ENCODE data around the gene INPP5D. TPM values are rescaled to one million over a fixed set of nuclear protein-coding genes. Genes with fewer than 3 reads are reported as not detected.

INPP5D gene
- total RNA-seq, 1 donor from 2014 or later: 33.4 TPM

DNA sequence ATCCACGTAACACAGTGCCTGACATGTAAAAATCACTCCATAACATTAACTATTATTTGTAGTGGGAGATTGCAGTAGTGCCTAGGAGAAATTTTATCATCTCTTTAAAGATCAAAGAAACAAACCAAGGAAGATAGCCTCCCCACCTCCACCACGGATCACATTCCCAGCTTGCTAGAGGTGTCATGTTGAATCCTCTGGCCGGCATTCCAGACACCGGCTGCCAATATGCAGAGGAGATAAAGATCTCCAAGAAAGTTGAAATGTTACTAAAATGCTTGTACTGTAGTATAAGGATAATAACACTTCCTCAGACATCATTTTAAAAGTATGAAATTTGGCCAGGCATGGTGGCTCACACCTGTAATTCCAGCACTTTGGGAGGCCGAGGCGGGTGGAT is 185.3 kb downstream of the INPP5D start:
- Histone ChIP-seq H3K9me3 (no peaks in the 10 kb centered on the region), H3K36me3 (no peaks in the 10 kb centered on the region), H3K4me1 (no peaks in the 10 kb centered on the region), H3K27ac (no peak overlapping the region), H3K27me3 (no peaks in the 10 kb centered on the region), H3K4me3 (no peak overlapping the region)
- intact Hi-C loops (cut with DNase I): no loop called here
- DNase-seq (ENCODE audit: extremely low spot score in 2 of 2): no peak
- TF ChIP-seq, protein P1, sequence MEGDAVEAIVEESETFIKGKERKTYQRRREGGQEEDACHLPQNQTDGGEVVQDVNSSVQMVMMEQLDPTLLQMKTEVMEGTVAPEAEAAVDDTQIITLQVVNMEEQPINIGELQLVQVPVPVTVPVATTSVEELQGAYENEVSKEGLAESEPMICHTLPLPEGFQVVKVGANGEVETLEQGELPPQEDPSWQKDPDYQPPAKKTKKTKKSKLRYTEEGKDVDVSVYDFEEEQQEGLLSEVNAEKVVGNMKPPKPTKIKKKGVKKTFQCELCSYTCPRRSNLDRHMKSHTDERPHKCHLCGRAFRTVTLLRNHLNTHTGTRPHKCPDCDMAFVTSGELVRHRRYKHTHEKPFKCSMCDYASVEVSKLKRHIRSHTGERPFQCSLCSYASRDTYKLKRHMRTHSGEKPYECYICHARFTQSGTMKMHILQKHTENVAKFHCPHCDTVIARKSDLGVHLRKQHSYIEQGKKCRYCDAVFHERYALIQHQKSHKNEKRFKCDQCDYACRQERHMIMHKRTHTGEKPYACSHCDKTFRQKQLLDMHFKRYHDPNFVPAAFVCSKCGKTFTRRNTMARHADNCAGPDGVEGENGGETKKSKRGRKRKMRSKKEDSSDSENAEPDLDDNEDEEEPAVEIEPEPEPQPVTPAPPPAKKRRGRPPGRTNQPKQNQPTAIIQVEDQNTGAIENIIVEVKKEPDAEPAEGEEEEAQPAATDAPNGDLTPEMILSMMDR (IDR thresholded peaks at IDR 0.05): no peak
- TF ChIP-seq POLR2AphosphoS5 (IDR thresholded peaks at IDR 0.05; ENCODE audit: insufficient read depth in 1 of 2, low read depth in 1 of 2) (no peak), POLR2A (IDR thresholded peaks at IDR 0.05) (no peak)

DNA sequence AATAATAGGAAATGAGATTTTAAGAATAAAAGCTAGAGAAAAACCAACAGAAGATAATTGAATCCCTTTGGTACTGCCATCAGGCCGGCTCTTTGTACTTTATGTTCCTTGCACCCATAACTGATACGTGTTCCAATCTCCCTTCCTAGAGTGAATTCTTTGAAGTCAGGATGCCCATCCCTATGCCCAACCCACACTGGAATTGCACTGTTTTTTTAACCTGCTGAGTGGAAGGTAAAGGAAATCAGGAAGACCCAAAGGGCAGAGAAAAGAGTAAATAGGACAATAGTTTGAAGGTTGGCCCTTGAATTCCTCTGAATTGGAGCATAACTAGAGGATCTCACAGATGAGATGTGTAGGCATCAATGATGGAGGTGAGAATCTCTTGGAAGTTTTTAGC is 187.0 kb downstream of the INPP5D start:
- Histone ChIP-seq H3K9me3 (no peaks in the 10 kb centered on the region), H3K4me1 (peaks cover under 1% of the 10 kb centered on the region), H3K27me3 (no peaks in the 10 kb centered on the region), H3K4me3 (no peak overlapping the region), H3K27ac (no peak overlapping the region), H3K36me3 (no peaks in the 10 kb centered on the region)
- TF ChIP-seq, protein P1 (IDR thresholded peaks at IDR 0.05): no peak
- TF ChIP-seq POLR2A (IDR thresholded peaks at IDR 0.05) (no peak), POLR2AphosphoS5 (IDR thresholded peaks at IDR 0.05; ENCODE audit: insufficient read depth in 1 of 2, low read depth in 1 of 2) (no peak)
- intact Hi-C loops (cut with DNase I): no loop called here
- no peak for DNase-seq (ENCODE audit: extremely low spot score in 2 of 2)

DNA sequence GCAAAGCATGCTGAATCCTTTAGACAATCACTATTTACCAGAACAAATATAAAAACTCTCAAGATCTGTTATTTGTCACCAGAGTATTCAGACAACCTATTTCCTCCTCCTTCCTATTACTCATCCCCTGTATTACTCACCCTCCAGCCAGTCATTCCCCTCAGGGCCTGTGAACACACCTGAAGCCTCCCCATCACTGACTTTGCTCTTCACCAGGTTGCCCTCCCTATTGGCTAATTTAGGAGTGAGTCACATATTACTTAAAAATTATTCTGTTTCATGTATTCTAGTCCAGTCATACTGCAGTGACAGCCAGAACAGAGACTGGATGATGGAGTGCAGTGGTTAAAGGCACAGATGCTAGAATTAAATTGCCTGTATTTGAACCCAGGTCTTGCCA is 187.6 kb downstream of the INPP5D start:
- Histone ChIP-seq H3K27ac (no peak overlapping the region), H3K27me3 (no peaks in the 10 kb centered on the region), H3K9me3 (no peaks in the 10 kb centered on the region), H3K4me3 (no peak overlapping the region), H3K4me1 (peaks cover 7% of the 10 kb centered on the region), H3K36me3 (no peaks in the 10 kb centered on the region)
- no peak for DNase-seq (ENCODE audit: extremely low spot score in 2 of 2)
- intact Hi-C loops (cut with DNase I): no loop called here
- TF ChIP-seq, protein P1 (IDR thresholded peaks at IDR 0.05): no peak
- no peak for TF ChIP-seq POLR2A (IDR thresholded peaks at IDR 0.05)
- TF ChIP-seq POLR2AphosphoS5 (IDR thresholded peaks at IDR 0.05; ENCODE audit: insufficient read depth in 1 of 2, low read depth in 1 of 2): peak in 1 of 2 donors; percentile 73

DNA sequence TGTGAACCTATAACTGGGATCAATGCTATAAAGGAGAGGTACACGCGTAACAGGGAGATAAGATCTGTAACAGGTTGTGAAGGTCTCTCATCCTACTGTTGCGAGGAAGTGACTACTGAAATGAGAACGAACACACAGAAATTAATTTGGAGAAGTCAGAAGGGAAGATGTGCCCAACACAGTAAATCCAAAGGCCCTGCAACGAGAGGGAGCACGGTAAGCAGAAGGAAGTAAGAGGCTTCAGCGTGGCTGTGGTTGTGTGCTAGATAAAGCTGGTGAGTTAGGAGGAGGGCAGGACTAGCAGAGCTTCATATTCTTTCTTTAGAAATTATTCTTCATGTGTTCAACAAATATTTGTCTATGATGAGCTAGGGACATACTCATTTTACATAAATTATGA is 188.9 kb downstream of the INPP5D start:
- Histone ChIP-seq H3K36me3 (no peaks in the 10 kb centered on the region), H3K27ac (no peak overlapping the region), H3K9me3 (no peaks in the 10 kb centered on the region), H3K27me3 (no peaks in the 10 kb centered on the region), H3K4me3 (no peak overlapping the region), H3K4me1 (peaks cover 18% of the 10 kb centered on the region)
- DNase-seq (ENCODE audit: extremely low spot score in 2 of 2): no peak
- TF ChIP-seq POLR2A (IDR thresholded peaks at IDR 0.05) (no peak), POLR2AphosphoS5 (IDR thresholded peaks at IDR 0.05; ENCODE audit: insufficient read depth in 1 of 2, low read depth in 1 of 2) (no peak)
- TF ChIP-seq, protein P1 (IDR thresholded peaks at IDR 0.05): no peak
- intact Hi-C loops (cut with DNase I): no loop called here

DNA sequence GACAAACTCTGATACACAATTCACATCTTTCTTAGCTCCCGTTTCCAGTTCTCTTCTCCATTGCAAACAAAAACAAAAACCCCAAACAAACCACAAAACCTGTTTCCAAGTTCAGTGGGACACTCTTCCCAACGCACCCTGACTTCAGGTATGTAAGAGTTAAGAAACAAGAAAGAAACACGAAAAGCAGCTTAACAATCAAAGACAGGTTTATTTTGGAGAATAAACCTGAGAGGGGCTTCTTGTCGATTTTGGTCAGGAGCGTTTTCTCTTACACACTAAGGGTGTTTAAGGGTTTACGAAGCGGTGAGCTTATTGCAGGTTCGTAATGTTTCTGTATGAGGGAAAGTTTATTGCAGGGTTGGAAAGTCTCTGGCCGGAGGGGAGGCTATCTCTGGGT is 190.4 kb downstream of the INPP5D start:
- H3K9me3 ChIP-seq: no peaks in the 10 kb centered on the region
- H3K4me1 ChIP-seq: peaks cover 33% of the 10 kb centered on the region
- TF ChIP-seq POLR2A (IDR thresholded peaks at IDR 0.05) (no peak), POLR2AphosphoS5 (IDR thresholded peaks at IDR 0.05; ENCODE audit: insufficient read depth in 1 of 2, low read depth in 1 of 2) (no peak)
- TF ChIP-seq, protein P1 (IDR thresholded peaks at IDR 0.05): no peak
- H3K36me3 ChIP-seq: no peaks in the 10 kb centered on the region
- H3K27me3 ChIP-seq: no peaks in the 10 kb centered on the region
- H3K4me3 ChIP-seq: no peak overlapping the region
- intact Hi-C loops (cut with DNase I): loop anchor here (5.0 kb wide), 2 partner anchors 403 to 643 kb away; no protein-coding TSS in a partner anchor
- no peak overlapping the region for H3K27ac ChIP-seq
- DNase-seq (ENCODE audit: extremely low spot score in 2 of 2): no peak
